ENCODE data around the gene ZNF487.
"Not testable (repeated sequence)": the region's sequence is repeated elsewhere in the genome, so short reads cannot be mapped to it uniquely, and the experiment has no call there.

The ZNF487 gene

GRCh38 chr10:43444323-43444722 lies 7.4 kb downstream of the ZNF487 start:
- no peak for DNase-seq

- no peak for DNase-seq
These were observed 8.1 kb downstream of the ZNF487 start for GRCh38 chr10:43444897-43445466.

GRCh38 chr10:43446219-43447017 lies 9.5 kb downstream of the ZNF487 start:
- not testable (repeated sequence) for DNase-seq

- DNase-seq = no peak
These were observed 11.8 kb downstream of the ZNF487 start for GRCh38 chr10:43448742-43449141.

- no peak for DNase-seq
These were observed 15.5 kb downstream of the ZNF487 start for GRCh38 chr10:43452356-43452914.

GRCh38 chr10:43453266-43453831 lies 16.4 kb downstream of the ZNF487 start:
- DNase-seq = peak; percentile 15

GRCh38 chr10:43454025-43454424 lies 17.1 kb downstream of the ZNF487 start:
- DNase-seq = not testable (repeated sequence)

- not testable (repeated sequence) for DNase-seq
These were observed 19.6 kb downstream of the ZNF487 start for GRCh38 chr10:43456561-43456960.

- no peak for DNase-seq
These were observed 21.3 kb downstream of the ZNF487 start for GRCh38 chr10:43458227-43458626.

- peak; percentile 84 for DNase-seq
These were observed 25.0 kb downstream of the ZNF487 start for GRCh38 chr10:43461950-43462349.

GRCh38 chr10:43465086-43465735 lies 28.3 kb downstream of the ZNF487 start:
- DNase-seq = not testable (repeated sequence)

GRCh38 chr10:43465736-43466120 lies 28.8 kb downstream of the ZNF487 start:
- DNase-seq = not testable (repeated sequence)

GRCh38 chr10:43471146-43471545 lies 34.2 kb downstream of the ZNF487 start:
- DNase-seq = no peak

- no peak for DNase-seq
These were observed 35.2 kb downstream of the ZNF487 start for GRCh38 chr10:43471935-43472720.

- no peak for DNase-seq
These were observed 42.4 kb downstream of the ZNF487 start for GRCh38 chr10:43479275-43479674.

GRCh38 chr10:43482319-43483078 lies 45.6 kb downstream of the ZNF487 start:
- DNase-seq = no peak

- no peak for DNase-seq
These were observed 54.9 kb downstream of the ZNF487 start for GRCh38 chr10:43491855-43492254.

- DNase-seq = no peak
These were observed 66.0 kb downstream of the ZNF487 start for GRCh38 chr10:43502931-43503330.

GRCh38 chr10:43524434-43525247 lies 87.7 kb downstream of the ZNF487 start:
- DNase-seq = no peak

Measured in CD4-positive, alpha-beta T cell treated with Interleukin-10 for 1 hour (primary cell).